Epithelial cell of proximal tubule (primary cell): ENCODE data around the gene UBR1. TPM values are rescaled to one million over a fixed set of nuclear protein-coding genes. Genes with fewer than 3 reads are reported as not detected.
"Not testable (repeated sequence)": the region's sequence is repeated elsewhere in the genome, so short reads cannot be mapped to it uniquely, and the experiment has no call there.

Experiments used
- DNase-seq: peaks from one replicate; pipeline ENCODE4 v3.0.0-alpha.2; 2011; ENCODE audit warnings: low read depth
- H3K4me3 ChIP-seq: 2 replicates; pipeline ENCODE4 v1.5.1; 2011; ENCODE audit warnings: low read depth, mild to moderate bottlenecking, low read length
- CTCF ChIP-seq: conservative IDR thresholded peaks from 2 replicates; pipeline ENCODE4 v1.5.1; 2012; ENCODE audit warnings: low read depth, mild to moderate bottlenecking, low read length
- total RNA-seq: library from RNA; depleted of rRNA; stranded (reverse); fragments of >200 nt; gene quantifications from 2 replicates; pipeline ENCODE4 v1.2.3, GENCODE V29; 2015

Gene UBR1
- total RNA-seq, 1 donor from 2014 or later: 10.8 TPM

- DNase-seq: no peak
These were observed 131.5 kb downstream of the UBR1 start for GRCh38 chr15:42974202-42974862.

DNA sequence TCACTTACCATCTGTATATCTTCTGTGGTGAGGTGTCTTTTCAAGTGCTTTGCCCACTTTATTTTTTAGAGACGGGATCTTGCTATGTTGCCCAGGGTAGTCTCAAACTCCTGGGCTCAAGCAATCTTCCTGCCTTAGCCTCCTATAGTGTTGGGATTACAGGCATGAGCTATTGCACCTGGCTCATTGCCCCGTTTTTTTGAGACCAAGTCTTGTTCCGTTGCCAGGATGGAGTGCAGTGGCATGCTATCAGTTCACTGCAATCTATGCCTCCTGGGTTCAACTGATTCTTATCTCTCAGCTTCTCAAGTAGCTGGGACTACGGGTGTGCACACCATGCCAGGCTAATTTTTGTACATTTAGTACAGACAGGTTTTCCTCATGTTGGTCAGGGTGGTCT, 132.7 kb downstream of the UBR1 start:
- H3K4me3 ChIP-seq: no peak overlapping the region
- no peak for DNase-seq
- TF ChIP-seq CTCF: no peak

More at GRCh38 chr15:42974202-42974862, 131.5 kb downstream of the UBR1 start:
- H3K4me3 ChIP-seq: no peak overlapping the region
- TF ChIP-seq CTCF: no peak

- no peak for DNase-seq
- no peak for TF ChIP-seq CTCF
- H3K4me3 ChIP-seq: no peak overlapping the region
These were observed 134.0 kb downstream of the UBR1 start for GRCh38 chr15:42971830-42972229.

- TF ChIP-seq CTCF: no peak
- no peak overlapping the region for H3K4me3 ChIP-seq
- DNase-seq: no peak
These were observed 141.4 kb downstream of the UBR1 start for GRCh38 chr15:42964476-42964875.

DNA sequence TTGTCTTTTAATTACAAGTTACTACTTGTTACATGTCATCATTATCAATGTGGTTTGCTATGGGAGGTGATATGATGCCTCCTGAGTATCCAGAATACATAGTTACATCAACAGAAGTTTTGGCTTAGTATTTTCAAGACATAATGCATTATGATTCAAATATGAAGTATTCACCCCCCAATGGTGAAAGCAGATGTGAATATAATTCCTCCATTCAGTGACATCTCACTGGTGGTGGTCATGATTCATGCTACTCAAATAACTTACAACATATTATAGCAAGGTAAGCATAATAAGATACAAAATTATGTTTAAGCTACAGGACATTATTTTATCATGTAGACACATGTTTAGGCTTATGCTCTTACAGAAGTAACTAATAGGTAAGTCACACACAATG, 150.3 kb downstream of the UBR1 start:
- H3K4me3 ChIP-seq: no peak overlapping the region
- no peak for TF ChIP-seq CTCF
- DNase-seq: no peak

GRCh38 chr15:42954291-42954690, 151.5 kb downstream of the UBR1 start:
- no peak for DNase-seq
- H3K4me3 ChIP-seq: no peak overlapping the region
- TF ChIP-seq CTCF: no peak

DNA sequence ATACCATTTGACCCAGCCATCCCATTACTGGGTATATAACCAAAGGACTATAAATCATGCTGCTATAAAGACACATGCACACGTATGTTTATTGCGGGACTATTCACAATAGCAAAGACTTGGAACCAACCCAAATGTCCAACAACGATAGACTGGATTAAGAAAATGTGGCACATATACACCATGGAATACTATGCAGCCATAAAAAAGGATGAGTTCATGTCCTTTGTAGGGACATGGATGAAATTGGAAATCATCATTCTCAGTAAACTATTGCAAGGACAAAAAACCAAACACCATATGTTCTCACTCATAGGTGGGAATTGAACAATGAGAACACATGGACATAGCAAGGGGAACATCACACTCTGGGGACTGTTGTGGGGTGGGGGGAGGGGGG, 156.9 kb downstream of the UBR1 start:
- DNase-seq, H3K4me3 ChIP-seq: not testable (repeated sequence)
